ENCODE results near the gene ZNF660. TPM values are rescaled to one million over a fixed set of nuclear protein-coding genes. Genes with fewer than 3 reads are reported as not detected.
"Not testable (repeated sequence)": the region's sequence is repeated elsewhere in the genome, so short reads cannot be mapped to it uniquely, and the experiment has no call there.

ZNF660 gene
- polyA plus RNA-seq, 1 of the 3 experiments (the other 2 are of a cell fraction): 1.0 TPM

GRCh38 chr3:44571024-44571423 lies 13.7 kb upstream of the ZNF660 start (continued):
- no peak for TF ChIP-seq CTCF (IDR thresholded peaks at IDR 0.05)
- TF ChIP-seq NFIC (IDR thresholded peaks at IDR 0.05; ENCODE audit: borderline replicate concordance): no peak

- POLR2A ChIA-PET: no interaction called here
Observed at GRCh38 chr3:44576613-44577012, 8.2 kb upstream of the ZNF660 start.

DNA sequence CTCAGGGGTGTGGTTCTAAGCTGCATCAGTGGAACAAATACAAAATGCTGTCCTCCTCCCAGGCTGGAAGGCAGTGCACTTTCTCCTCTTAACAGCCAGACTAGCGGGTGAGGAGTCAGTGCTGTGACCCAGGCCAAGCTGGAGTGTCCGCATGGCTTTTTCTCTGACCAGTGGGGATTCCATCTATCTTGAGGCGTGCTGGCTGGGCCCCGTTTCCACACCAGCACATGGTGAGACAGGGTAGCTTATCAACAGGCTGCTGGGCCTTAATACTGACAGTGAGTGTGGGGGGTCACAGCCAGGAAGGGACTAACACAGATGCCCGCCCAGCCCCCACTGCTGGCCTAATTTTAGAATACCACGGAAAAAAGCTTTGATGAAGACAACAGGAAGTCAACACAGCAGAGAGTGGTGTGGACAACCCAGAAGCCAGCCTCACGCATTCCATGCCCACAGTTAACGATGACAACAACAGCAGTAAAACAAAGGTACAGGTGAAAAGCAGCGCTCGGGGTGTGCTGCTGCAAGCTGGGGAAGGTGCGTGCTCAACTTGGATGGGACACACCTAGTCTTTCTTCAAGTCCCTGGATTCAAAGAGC lies 7.3 kb upstream of the ZNF660 start:
- DNase-seq; CTCF ChIA-PET; H3K27me3 ChIP-seq (ENCODE audit: insufficient read depth); H3K4me2 ChIP-seq; H4K20me1 ChIP-seq (ENCODE audit: insufficient read depth); H3K4me3 ChIP-seq (ENCODE audit: low read depth in 2 of 2, low read length in 1 of 2); POLR2A ChIA-PET; H3K9me2 ChIP-seq; H3K4me1 ChIP-seq (ENCODE audit: control insufficient read depth in 1 of 2, insufficient read depth in 2 of 2, low read depth in 1 of 2, low read length in 1 of 2); H3K9ac ChIP-seq; H3K9me3 ChIP-seq; H3K79me2 ChIP-seq (ENCODE audit: insufficient read depth); H3K27ac ChIP-seq (ENCODE audit: low read depth in 2 of 2, low read length in 1 of 2); H3F3A ChIP-seq (replicated peaks; ENCODE audit: insufficient read depth); H2AFZ ChIP-seq (ENCODE audit: low read depth): not testable (repeated sequence)
- H3K36me3 ChIP-seq (replicated peaks in 1 of 2; ENCODE audit: control insufficient read depth in 1 of 2, insufficient read depth in 2 of 2, low read length in 1 of 2): peaks cover 0 to 11% of the 10 kb centered on the region in 2 experiments
- 93% methylated on average over 7 of the region's 11 CpGs for WGBS (ENCODE audit: low lambda C conversion rate)

More at GRCh38 chr3:44576613-44577012, 8.2 kb upstream of the ZNF660 start:
- DNase-seq: no peak
- H3K79me2 ChIP-seq (ENCODE audit: insufficient read depth): no peaks in the 10 kb centered on the region
- CTCF ChIA-PET: interaction anchor here (2.0 kb wide), 1 partner anchor 43 kb away, joined by 5 read pairs; no protein-coding TSS in a partner anchor
- H3K27me3 ChIP-seq (ENCODE audit: insufficient read depth): no peaks in the 10 kb centered on the region
- no peak overlapping the region for H3K4me2 ChIP-seq
- peaks cover 3 to 11% of the 10 kb centered on the region in 2 experiments for H3K36me3 ChIP-seq (replicated peaks in 1 of 2; ENCODE audit: control insufficient read depth in 1 of 2, insufficient read depth in 2 of 2, low read length in 1 of 2)
- no peaks in the 10 kb centered on the region for H3K4me1 ChIP-seq (ENCODE audit: control insufficient read depth in 1 of 2, insufficient read depth in 2 of 2, low read depth in 1 of 2, low read length in 1 of 2)
- no peak overlapping the region for H2AFZ ChIP-seq (ENCODE audit: low read depth)
- H3K9me3 ChIP-seq: peaks cover 4% of the 10 kb centered on the region
- no peak overlapping the region for H3K9ac ChIP-seq
- no peaks in the 10 kb centered on the region for H3K9me2 ChIP-seq
- H3K27ac ChIP-seq (ENCODE audit: low read depth in 2 of 2, low read length in 1 of 2): no peak overlapping the region
- no peaks in the 10 kb centered on the region for H3F3A ChIP-seq (replicated peaks; ENCODE audit: insufficient read depth)
- TF ChIP-seq MEF2A (IDR thresholded peaks at IDR 0.05; ENCODE audit: borderline replicate concordance, low read depth) (no peak), NFIC (IDR thresholded peaks at IDR 0.05; ENCODE audit: borderline replicate concordance) (no peak), POLR2AphosphoS5 (IDR thresholded peaks at IDR 0.05; ENCODE audit: low read depth, low read length) (no peak), TCF12 (IDR thresholded peaks at IDR 0.05) (no peak), NRF1 (IDR thresholded peaks at IDR 0.05; ENCODE audit: low read depth, low read length) (no peak), JUND (IDR thresholded peaks at IDR 0.05) (no peak), EP300 (IDR thresholded peaks at IDR 0.05; ENCODE audit: borderline replicate concordance in 1 of 2, low read depth in 1 of 2, low read length in 1 of 2) (no peak)
- H3K4me3 ChIP-seq (ENCODE audit: low read depth in 2 of 2, low read length in 1 of 2): no peak overlapping the region
- no peaks in the 10 kb centered on the region for H4K20me1 ChIP-seq (ENCODE audit: insufficient read depth)

DNA sequence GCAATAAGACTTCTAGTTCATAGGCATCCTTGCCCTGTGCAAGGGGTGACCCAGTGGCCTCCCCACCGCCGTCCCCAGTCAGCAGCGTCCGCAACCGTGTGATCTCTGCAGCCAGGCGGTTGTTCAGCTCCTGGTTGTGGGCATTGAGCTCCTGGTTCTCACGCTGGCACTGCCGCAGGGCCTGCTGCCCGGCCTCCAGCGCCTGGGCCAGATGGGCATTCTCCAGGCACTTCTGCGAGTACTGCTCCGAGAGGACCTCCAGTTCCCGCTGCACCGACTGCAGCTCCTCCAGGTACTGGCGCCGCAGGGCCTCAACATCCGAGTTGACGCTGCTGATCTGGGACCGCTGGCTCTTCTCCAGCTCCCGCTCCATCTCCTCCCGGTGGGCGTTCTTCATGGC lies 6.4 kb upstream of the ZNF660 start:
- POLR2A ChIA-PET; CTCF ChIA-PET; DNase-seq; H3F3A ChIP-seq (replicated peaks; ENCODE audit: insufficient read depth); H3K9ac ChIP-seq; H4K20me1 ChIP-seq (ENCODE audit: insufficient read depth); H3K9me2 ChIP-seq; H3K79me2 ChIP-seq (ENCODE audit: insufficient read depth); H3K9me3 ChIP-seq; H3K4me3 ChIP-seq (ENCODE audit: low read depth in 2 of 2, low read length in 1 of 2); H3K4me2 ChIP-seq; H3K27me3 ChIP-seq (ENCODE audit: insufficient read depth); H3K4me1 ChIP-seq (ENCODE audit: control insufficient read depth in 1 of 2, insufficient read depth in 2 of 2, low read depth in 1 of 2, low read length in 1 of 2); H3K36me3 ChIP-seq (replicated peaks in 1 of 2; ENCODE audit: control insufficient read depth in 1 of 2, insufficient read depth in 2 of 2, low read length in 1 of 2); H3K27ac ChIP-seq (ENCODE audit: low read depth in 2 of 2, low read length in 1 of 2); H2AFZ ChIP-seq (ENCODE audit: low read depth): not testable (repeated sequence)
- 94% methylated on average over 15 of the region's 22 CpGs for WGBS (ENCODE audit: low lambda C conversion rate)

DNA sequence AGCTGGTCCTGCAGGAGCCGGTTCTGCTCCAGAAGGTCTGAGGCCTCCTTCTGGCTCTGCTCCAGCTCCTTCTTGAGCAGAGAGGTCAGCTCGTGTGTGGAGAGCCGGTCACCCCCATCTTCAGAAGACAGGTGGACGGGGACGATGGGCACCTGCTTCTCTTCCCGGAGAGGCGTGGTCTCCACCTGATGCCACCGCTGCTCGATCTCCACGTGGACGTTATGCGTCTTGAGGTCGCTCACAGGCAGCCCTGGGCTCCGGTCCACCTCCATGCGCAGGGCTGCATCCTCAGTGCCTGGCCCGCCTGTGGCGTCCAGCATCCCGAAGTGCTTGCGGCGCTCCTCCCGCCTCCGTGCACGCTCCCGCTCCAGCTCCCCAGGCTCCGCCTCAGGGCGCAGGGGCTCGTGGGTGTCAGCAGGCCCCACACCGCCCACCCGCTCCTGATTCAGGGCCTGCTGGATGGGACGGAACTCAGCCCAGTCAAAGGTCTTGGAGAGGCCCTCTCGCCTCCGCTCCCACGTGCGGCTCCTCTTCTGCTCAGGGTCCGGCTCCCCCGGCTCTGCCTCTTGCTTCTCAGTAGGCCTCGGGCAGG lies 5.7 kb upstream of the ZNF660 start:
- H3K36me3 ChIP-seq (replicated peaks in 1 of 2; ENCODE audit: control insufficient read depth in 1 of 2, insufficient read depth in 2 of 2, low read length in 1 of 2); H3K79me2 ChIP-seq (ENCODE audit: insufficient read depth); H2AFZ ChIP-seq (ENCODE audit: low read depth); H3K27me3 ChIP-seq (ENCODE audit: insufficient read depth); POLR2A ChIA-PET; DNase-seq; H3F3A ChIP-seq (replicated peaks; ENCODE audit: insufficient read depth); CTCF ChIA-PET; H3K4me3 ChIP-seq (ENCODE audit: low read depth in 2 of 2, low read length in 1 of 2); H3K9ac ChIP-seq; H3K4me1 ChIP-seq (ENCODE audit: control insufficient read depth in 1 of 2, insufficient read depth in 2 of 2, low read depth in 1 of 2, low read length in 1 of 2); H3K9me2 ChIP-seq; H3K9me3 ChIP-seq; H3K27ac ChIP-seq (ENCODE audit: low read depth in 2 of 2, low read length in 1 of 2); H4K20me1 ChIP-seq (ENCODE audit: insufficient read depth); H3K4me2 ChIP-seq: not testable (repeated sequence)
- WGBS (ENCODE audit: low lambda C conversion rate): 95% methylated on average over 22 of the region's 37 CpGs

DNA sequence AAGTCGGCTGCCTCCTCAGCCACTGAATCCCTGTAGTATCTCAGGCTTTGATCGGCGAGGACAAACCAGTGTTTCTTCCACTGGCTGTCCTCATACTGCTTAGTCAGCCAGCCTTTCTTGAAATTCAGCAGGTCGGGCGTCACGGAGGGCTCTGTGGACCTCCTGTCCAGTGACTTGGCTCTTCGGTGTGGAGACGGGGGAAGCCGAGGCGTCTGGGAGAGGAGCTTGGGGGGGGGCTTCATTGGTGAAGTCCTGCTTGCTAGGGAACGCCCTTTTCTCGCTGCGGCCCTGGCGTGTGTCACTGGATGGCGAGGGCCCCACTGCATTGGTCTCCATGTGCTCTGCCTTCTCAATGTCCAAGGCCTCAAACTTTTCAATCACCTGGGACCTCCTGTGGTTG lies 5.0 kb upstream of the ZNF660 start:
- H3K79me2 ChIP-seq (ENCODE audit: insufficient read depth); POLR2A ChIA-PET; H3K4me3 ChIP-seq (ENCODE audit: low read depth in 2 of 2, low read length in 1 of 2); H3K4me1 ChIP-seq (ENCODE audit: control insufficient read depth in 1 of 2, insufficient read depth in 2 of 2, low read depth in 1 of 2, low read length in 1 of 2); H3K27me3 ChIP-seq (ENCODE audit: insufficient read depth); H3K9me3 ChIP-seq; DNase-seq; H3K36me3 ChIP-seq (replicated peaks in 1 of 2; ENCODE audit: control insufficient read depth in 1 of 2, insufficient read depth in 2 of 2, low read length in 1 of 2); H4K20me1 ChIP-seq (ENCODE audit: insufficient read depth); H3K9ac ChIP-seq; H3K27ac ChIP-seq (ENCODE audit: low read depth in 2 of 2, low read length in 1 of 2); CTCF ChIA-PET; H3K9me2 ChIP-seq; H2AFZ ChIP-seq (ENCODE audit: low read depth); H3K4me2 ChIP-seq; H3F3A ChIP-seq (replicated peaks; ENCODE audit: insufficient read depth): not testable (repeated sequence)
- WGBS (ENCODE audit: low lambda C conversion rate): 95% methylated on average over 11 of the region's 15 CpGs
